HG02763 (cell line): Measurements from ENCODE around the gene MCRS1.

Experiments used
- ATAC-seq: cut with Tn5 transposase; IDR thresholded peaks from one replicate; pipeline ENCODE4 v1.9.1; 2021; ENCODE audit warnings: mild to moderate bottlenecking, moderate library complexity; ENCODE audit not compliant: unreplicated experiment

Gene MCRS1

GRCh38 chr12:49557187-49557916, 10.6 kb downstream of the MCRS1 start:
- no peak for ATAC-seq

GRCh38 chr12:49556391-49557186, 11.4 kb downstream of the MCRS1 start:
- no peak for ATAC-seq

DNA sequence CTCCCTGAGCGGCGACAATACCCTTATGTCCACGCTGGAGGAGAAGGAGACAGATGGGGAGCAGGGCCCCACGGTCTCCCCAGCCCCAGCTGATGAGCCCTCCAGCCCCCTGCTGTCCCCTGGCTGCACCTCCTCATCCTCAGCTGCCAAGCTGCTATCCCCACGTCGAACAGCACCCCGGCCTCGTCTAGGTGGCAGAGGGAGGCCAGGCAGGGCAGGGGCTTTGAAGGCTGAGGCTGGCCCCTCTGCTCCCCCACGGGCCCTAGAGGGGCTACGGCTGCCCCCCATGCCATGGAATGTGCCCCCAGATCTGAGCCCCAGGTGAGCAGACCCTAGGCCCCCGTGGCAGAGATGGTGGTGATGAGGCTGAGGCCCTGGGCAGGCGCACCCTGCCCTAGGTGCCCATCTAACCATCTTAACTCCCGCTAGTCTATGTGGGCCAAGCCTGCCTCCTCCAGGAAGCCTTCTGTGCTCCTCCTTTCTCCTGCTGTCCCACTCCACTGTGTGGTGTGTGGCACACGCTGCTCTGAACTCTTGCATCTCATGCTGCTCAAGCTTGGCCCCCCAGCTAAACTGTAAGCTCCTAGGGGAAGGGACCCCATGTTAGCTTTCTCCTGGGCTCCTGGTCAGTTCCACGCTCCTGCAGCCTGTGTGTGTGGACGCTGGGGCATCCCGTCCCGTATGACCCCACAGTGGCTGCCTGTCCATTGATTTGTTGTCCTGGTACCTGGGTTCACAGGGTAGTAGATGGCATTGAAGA, 12.1 kb downstream of the MCRS1 start:
- no peak for ATAC-seq

- ATAC-seq: no peak
Observed at GRCh38 chr12:49554266-49554665, 13.7 kb downstream of the MCRS1 start.

DNA sequence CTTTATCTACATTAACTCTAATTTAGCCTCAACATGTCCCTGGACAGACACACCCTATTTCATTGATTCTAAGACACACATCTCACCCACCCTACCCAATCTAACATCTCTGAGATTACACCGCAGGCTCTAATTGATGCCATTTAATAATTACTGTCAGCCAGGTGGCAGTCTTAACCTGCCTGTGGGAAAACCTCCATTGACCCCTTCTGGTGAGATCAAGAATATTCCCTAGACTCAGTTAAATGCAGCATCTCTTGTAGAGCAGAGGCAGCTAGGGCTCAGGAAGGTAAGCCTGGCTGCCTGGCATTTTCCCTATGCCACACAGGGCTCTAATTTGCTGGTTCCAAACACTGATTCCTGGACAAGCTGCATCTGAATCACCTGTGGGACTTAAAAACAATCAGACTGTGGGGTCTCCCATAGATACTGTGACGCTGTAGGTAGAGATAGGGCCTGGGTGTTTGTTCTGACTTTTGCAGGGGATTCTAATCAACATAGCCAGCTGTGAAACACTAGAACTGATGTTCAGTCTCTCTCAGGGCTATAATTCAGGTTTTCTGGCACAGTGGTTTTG, 14.3 kb downstream of the MCRS1 start:
- ATAC-seq: no peak

DNA sequence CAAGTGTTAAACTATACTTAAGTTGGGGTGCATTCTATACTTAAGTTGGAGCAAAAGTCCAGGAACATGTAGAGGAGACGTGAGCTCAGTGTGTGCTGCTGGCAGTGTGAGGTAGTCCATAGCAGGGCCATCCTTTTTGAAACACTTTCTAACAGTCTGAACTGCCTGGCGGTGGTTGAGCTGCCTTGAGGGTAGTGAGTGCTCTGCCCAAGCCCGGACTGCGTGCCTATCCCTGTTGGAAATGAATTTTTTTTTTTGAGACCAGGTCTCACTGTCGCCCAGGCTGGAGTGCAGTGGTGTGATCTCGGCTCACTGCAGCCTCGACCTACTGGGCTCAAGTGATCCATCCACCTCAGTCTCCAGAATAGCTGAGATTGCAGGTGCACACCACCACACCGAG, 15.0 kb downstream of the MCRS1 start:
- ATAC-seq: no peak

- no peak for ATAC-seq
Observed at GRCh38 chr12:49552425-49552824, 15.5 kb downstream of the MCRS1 start.

GRCh38 chr12:49552014-49552413, 15.9 kb downstream of the MCRS1 start:
- ATAC-seq: no peak

DNA sequence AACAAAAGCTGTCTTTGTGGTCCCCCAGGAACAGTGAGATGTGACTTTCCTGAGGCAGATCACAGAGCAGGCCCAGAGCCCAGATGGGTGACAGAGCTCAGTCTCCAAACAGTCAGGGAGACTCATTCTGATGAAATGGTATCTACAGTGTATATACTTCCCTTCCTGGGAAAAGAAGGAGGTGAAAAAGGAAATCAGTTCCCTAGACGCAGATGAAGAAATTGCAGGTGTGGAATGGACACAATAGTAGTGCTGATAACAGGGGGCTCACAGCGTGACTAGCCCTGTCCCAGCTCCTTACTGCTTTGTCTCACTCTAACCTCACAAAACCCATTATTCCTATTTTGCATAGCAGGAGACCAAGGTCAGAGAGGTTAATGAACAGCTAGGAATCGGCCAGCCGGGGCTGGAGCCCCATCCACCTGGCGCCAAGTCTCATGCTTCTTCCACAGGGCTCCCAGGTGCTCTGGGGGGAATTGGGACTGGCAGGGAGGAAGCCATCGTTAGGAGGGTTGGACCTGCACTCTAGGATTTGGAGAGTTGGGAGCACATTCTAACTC, 17.2 kb downstream of the MCRS1 start:
- ATAC-seq: no peak

GRCh38 chr12:49549735-49550692, 17.9 kb downstream of the MCRS1 start:
- no peak for ATAC-seq

DNA sequence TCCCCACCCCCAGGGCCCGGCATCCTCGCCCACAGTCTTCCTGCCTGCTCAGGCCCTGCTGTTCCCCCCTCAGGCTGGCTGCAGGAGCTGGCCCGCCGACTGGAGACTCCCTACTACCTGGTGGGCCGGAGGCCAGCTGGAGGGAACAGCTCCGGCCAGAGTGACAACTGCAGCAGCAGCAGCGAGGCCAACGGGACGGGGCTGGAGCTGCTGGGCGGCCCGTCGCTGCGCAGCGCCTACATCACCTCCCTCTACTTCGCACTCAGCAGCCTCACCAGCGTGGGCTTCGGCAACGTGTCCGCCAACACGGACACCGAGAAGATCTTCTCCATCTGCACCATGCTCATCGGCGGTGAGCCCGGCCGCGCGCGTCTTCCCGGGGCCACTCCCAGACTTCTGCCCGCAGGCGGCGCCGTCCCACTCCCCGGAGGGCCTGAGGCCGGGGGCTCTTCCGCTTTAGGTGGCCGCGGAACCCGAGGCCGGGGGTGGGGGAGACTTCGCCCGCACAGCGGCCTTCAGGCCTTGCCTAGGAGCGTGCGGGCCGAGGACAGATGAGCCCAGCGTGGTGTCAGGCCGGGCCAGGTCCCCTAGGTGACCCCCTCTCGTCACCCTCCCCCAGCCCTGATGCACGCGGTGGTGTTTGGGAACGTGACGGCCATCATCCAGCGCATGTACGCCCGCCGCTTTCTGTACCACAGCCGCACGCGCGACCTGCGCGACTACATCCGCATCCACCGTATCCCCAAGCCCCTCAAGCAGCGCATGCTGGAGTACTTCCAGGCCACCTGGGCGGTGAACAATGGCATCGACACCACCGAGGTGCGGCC, 18.9 kb downstream of the MCRS1 start:
- ATAC-seq: no peak

- no peak for ATAC-seq
Observed at GRCh38 chr12:49548481-49548821, 19.5 kb downstream of the MCRS1 start.

- no peak for ATAC-seq
Observed at GRCh38 chr12:49547090-49547690, 20.8 kb downstream of the MCRS1 start.

DNA sequence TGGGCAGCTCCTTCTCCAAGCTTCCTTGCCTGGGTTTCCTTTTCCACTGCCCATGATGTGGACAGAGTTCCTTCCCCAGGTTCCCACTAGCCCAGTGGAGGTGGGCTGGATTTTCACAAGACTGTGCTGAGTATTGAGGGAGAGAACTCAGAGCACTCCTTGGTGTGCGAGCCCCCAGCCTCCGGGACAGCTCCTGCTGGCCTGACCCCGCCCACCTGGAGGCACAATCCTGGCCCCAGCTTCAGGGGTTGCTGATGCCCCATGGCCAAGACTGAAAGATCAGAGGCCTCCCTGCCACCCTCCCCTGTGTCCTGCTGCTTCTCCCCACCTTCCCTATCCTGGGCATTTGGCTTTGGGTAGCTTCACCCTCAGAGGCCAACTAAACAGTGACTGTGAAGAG, 21.5 kb downstream of the MCRS1 start:
- no peak for ATAC-seq

- ATAC-seq: no peak
Observed at GRCh38 chr12:49545815-49546214, 22.1 kb downstream of the MCRS1 start.

- no peak for ATAC-seq
Observed at GRCh38 chr12:49543914-49544815, 23.8 kb downstream of the MCRS1 start.

DNA sequence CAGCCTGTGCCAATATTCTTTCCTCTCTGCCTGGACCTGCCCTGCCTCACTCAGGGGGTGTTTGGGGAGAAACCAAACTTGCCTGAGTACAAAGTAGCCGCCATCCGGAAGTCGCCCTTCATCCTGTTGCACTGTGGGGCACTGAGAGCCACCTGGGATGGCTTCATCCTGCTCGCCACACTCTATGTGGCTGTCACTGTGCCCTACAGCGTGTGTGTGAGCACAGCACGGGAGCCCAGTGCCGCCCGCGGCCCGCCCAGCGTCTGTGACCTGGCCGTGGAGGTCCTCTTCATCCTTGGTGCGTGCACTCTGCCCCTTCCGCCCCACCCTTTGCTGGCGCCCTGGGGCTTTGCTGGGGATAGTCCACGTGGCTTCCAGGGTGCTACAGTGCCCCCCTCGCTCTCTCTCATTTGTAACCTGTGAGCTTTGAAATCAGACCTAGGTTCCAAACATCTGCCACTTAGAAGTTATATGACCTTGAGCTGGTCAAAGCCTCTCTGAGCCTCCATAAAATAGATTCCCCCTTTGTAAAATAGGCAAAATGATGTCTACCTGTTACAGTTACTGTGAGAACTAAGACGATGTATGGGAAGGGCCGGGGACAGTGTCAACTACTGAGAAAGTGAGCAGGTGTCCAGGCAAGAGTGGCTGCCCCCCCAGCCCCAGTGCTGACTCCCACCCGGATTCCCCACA, 24.6 kb downstream of the MCRS1 start:
- ATAC-seq: no peak
